A172 (cell line): ENCODE measurements around the gene SOX30. TPM values are rescaled to one million over a fixed set of nuclear protein-coding genes. Genes with fewer than 3 reads are reported as not detected.
"Not testable (repeated sequence)": the region's sequence is repeated elsewhere in the genome, so short reads cannot be mapped to it uniquely, and the experiment has no call there.

Experiments
- DNase-seq: peaks from one replicate; pipeline ENCODE4 v3.0.0-alpha.2; 2015; ENCODE audit warnings: low spot score
- total RNA-seq: library from RNA; depleted of rRNA; stranded (reverse); fragments of >200 nt; shearing (Covaris generic); gene quantifications from 2 replicates; pipeline ENCODE4 v1.2.3, GENCODE V29; 2014; rRNA removed

SOX30 gene
- not detected in 2 replicates for total RNA-seq

- DNase-seq, result no peak
Observed at GRCh38 chr5:157652377-157652692, at the start of gene SOX30. Gene SOX30 (minus strand): TSS chr5:157652438. CDS start chr5:157652078, 360 bp downstream.

GRCh38 chr5:157698674-157699073, 46.4 kb upstream of the SOX30 start:
- DNase-seq, result not testable (repeated sequence)

- DNase-seq, result not testable (repeated sequence)
Observed at GRCh38 chr5:157696154-157696553, 43.9 kb upstream of the SOX30 start.

GRCh38 chr5:157693816-157694215, 41.6 kb upstream of the SOX30 start:
- DNase-seq, result not testable (repeated sequence)

GRCh38 chr5:157690690-157691433, 38.6 kb upstream of the SOX30 start:
- DNase-seq, result no peak

- DNase-seq, result no peak
Observed at GRCh38 chr5:157689942-157690689, 37.9 kb upstream of the SOX30 start.

- no peak for DNase-seq
Observed at GRCh38 chr5:157687198-157687554, 34.9 kb upstream of the SOX30 start.

- DNase-seq, result not testable (repeated sequence)
Observed at GRCh38 chr5:157686276-157687197, 34.3 kb upstream of the SOX30 start.

- no peak for DNase-seq
Observed at GRCh38 chr5:157682257-157682656, 30.0 kb upstream of the SOX30 start.

- no peak for DNase-seq
Observed at GRCh38 chr5:157681048-157681447, 28.8 kb upstream of the SOX30 start.

- no peak for DNase-seq
Observed at GRCh38 chr5:157680239-157680638, 28.0 kb upstream of the SOX30 start.

- DNase-seq, result no peak
Observed at GRCh38 chr5:157679801-157680200, 27.6 kb upstream of the SOX30 start.

GRCh38 chr5:157677931-157678330, 25.7 kb upstream of the SOX30 start:
- no peak for DNase-seq

- not testable (repeated sequence) for DNase-seq
Observed at GRCh38 chr5:157674351-157674750, 22.1 kb upstream of the SOX30 start.

- no peak for DNase-seq
Observed at GRCh38 chr5:157672976-157673375, 20.7 kb upstream of the SOX30 start.

- no peak for DNase-seq
Observed at GRCh38 chr5:157671592-157672330, 19.5 kb upstream of the SOX30 start.

GRCh38 chr5:157670662-157671591, 18.7 kb upstream of the SOX30 start, which contains the start of gene C5orf52:
Gene C5orf52 (plus strand): TSS chr5:157671533. CDS start chr5:157671615, 82 bp downstream.
- DNase-seq, result no peak

- no peak for DNase-seq
Observed at GRCh38 chr5:157669701-157670097, 17.5 kb upstream of the SOX30 start.

GRCh38 chr5:157668356-157668755, 16.1 kb upstream of the SOX30 start:
- DNase-seq, result no peak

- peak; percentile 59 for DNase-seq
Observed at GRCh38 chr5:157665467-157666070, 13.3 kb upstream of the SOX30 start.
